HEK293T (cell line): ENCODE data around the gene ZNF536.

Source experiments
- ARNT ChIP-seq: fragments of 450-650 bp; IDR thresholded peaks from 2 replicates; pipeline ENCODE4 v1.6.1; 2017; ENCODE audit warnings: mild to moderate bottlenecking
- BHLHE40 ChIP-seq: fragments of 450-650 bp; IDR thresholded peaks from 2 replicates; pipeline ENCODE4 v1.6.1; 2016; ENCODE audit warnings: mild to moderate bottlenecking, moderate library complexity, borderline replicate concordance
- FOXK2 ChIP-seq: fragments of 450-650 bp; IDR thresholded peaks from 2 replicates; pipeline ENCODE4 v1.6.1; 2016; ENCODE audit warnings: mild to moderate bottlenecking
- FOXM1 ChIP-seq: fragments of 450-650 bp; IDR thresholded peaks from 2 replicates; pipeline ENCODE4 v1.6.1; 2017; ENCODE audit warnings: mild to moderate bottlenecking, borderline replicate concordance
- SP1 ChIP-seq: fragments of 450-650 bp; IDR thresholded peaks from 2 replicates; pipeline ENCODE4 v1.6.1; 2017
- TARDBP ChIP-seq: fragments of 450-650 bp; IDR thresholded peaks from 2 replicates; pipeline ENCODE4 v1.6.1; 2016

DNA sequence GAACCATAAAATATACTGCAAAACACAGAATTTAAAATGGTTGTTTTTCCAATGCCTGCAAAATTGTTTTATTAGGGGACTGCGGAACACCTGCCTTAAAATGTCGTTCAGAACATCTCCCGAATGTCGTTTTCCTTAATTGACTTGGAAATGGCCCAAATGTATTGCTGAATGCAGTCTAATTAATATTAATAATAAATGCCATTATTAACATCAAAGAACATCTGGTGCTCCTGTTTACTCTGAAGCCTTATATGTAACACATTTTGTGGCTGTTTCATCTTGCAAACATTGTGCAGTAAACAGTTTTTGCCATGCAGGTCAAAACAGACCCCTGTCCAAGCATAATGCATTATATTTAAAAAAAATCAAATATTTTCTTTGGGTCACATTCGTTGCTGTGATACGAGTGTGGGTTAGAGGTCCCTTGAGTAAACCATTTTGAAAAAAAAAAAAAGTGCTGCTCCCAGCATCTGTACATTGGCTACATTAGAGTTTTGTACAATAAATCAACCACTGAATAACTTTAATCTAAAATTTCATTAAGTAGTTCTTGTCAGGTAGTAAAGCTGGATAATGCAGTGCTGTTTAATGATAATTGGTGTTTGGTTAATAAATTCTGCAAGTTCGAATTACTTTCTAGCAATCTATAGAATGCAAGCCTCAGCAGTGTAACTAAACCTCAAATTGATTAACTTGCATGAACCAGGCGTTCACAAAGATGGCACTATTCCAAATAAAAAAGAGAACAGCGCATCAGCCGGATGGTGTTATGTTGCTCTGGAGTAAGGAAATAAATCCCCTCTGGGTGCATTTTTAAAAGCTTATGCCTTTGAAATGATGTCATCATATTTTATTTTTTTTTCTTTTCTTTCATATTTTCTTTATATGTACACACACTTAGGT lies 140.2 kb downstream of the ZNF536 start:
- TF ChIP-seq TARDBP: no peak
- no peak for TF ChIP-seq SP1
- no peak for TF ChIP-seq FOXM1
- TF ChIP-seq FOXK2: no peak
- no peak for TF ChIP-seq ARNT
- no peak for TF ChIP-seq BHLHE40
